HG03575 (cell line): Measurements from ENCODE around the gene RUSF1.
"Not testable (repeated sequence)": the region's sequence is repeated elsewhere in the genome, so short reads cannot be mapped to it uniquely, and the experiment has no call there.

Experiments used
- ATAC-seq: cut with Tn5 transposase; IDR thresholded peaks from one replicate; pipeline ENCODE4 v1.9.1; 2021; ENCODE audit not compliant: unreplicated experiment, insufficient number of reproducible peaks, low FRiP score; ENCODE audit errors: extremely low read depth

The RUSF1 gene

GRCh38 chr16:31507929-31508705, at the start of gene RUSF1:
Gene RUSF1 (minus strand): TSS chr16:31508391. CDS start chr16:31508373, 18 bp downstream.
- no peak for ATAC-seq

GRCh38 chr16:31542763-31543162, 34.6 kb upstream of the RUSF1 start:
- no peak for ATAC-seq

- not testable (repeated sequence) for ATAC-seq
Observed at GRCh38 chr16:31539762-31540161, 31.6 kb upstream of the RUSF1 start.

- ATAC-seq = not testable (repeated sequence)
Observed at GRCh38 chr16:31538243-31538598, 30.0 kb upstream of the RUSF1 start.

- no peak for ATAC-seq
Observed at GRCh38 chr16:31537362-31538242, 29.4 kb upstream of the RUSF1 start.

GRCh38 chr16:31536804-31537361, 28.7 kb upstream of the RUSF1 start:
- ATAC-seq = no peak

GRCh38 chr16:31535737-31536136, 27.5 kb upstream of the RUSF1 start:
- ATAC-seq = no peak

- no peak for ATAC-seq
Observed at GRCh38 chr16:31532896-31533295, 24.7 kb upstream of the RUSF1 start.

GRCh38 chr16:31532120-31532519, 23.9 kb upstream of the RUSF1 start:
- no peak for ATAC-seq

- no peak for ATAC-seq
Observed at GRCh38 chr16:31531096-31531495, 22.9 kb upstream of the RUSF1 start.

- no peak for ATAC-seq
Observed at GRCh38 chr16:31530405-31530804, 22.2 kb upstream of the RUSF1 start.

GRCh38 chr16:31529937-31530312, 21.7 kb upstream of the RUSF1 start:
- no peak for ATAC-seq

GRCh38 chr16:31529108-31529936, 21.1 kb upstream of the RUSF1 start:
- ATAC-seq = no peak

GRCh38 chr16:31528523-31529107, 20.4 kb upstream of the RUSF1 start:
- ATAC-seq = no peak

GRCh38 chr16:31527734-31528274, 19.6 kb upstream of the RUSF1 start, which contains the start of gene AHSP:
Gene AHSP (plus strand): TSS chr16:31527900. CDS start chr16:31528140, 240 bp downstream.
- ATAC-seq = no peak

- ATAC-seq = no peak
Observed at GRCh38 chr16:31525113-31525512, 16.9 kb upstream of the RUSF1 start.

GRCh38 chr16:31523768-31524167, 15.6 kb upstream of the RUSF1 start:
- ATAC-seq = not testable (repeated sequence)

GRCh38 chr16:31522071-31522470, 13.9 kb upstream of the RUSF1 start:
- no peak for ATAC-seq
